GM18870 (cell line): ENCODE results near the gene RCAN2.

ENCODE experiments used
- ATAC-seq: cut with Tn5 transposase; IDR thresholded peaks from one replicate; pipeline ENCODE4 v1.9.1; 2021; ENCODE audit warnings: moderate library complexity; ENCODE audit not compliant: unreplicated experiment

The RCAN2 gene

DNA sequence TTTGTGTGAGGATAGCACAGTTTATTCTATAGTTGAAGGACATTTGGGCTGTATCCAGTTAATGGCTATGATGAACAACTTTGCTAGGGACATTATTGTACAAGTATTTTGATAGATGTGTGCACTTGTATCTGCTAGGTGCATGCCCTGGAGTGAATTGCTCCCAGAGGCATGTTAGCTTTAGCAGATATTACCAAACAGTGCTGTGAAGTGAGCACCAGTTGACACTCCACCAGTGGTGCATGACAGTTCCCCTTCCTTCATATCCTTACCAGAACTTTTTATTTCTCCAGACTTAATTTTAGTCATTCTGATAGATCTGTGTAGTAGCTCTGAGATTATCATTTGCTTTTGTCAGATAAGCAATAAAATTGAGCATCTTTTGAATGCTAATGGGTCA, 271.6 kb downstream of the RCAN2 start:
- no peak for ATAC-seq

- ATAC-seq = no peak
Observed at GRCh38 chr6:46218457-46218856, 272.8 kb downstream of the RCAN2 start.

GRCh38 chr6:46217671-46218131, 273.5 kb downstream of the RCAN2 start:
- peak; percentile 63 for ATAC-seq

DNA sequence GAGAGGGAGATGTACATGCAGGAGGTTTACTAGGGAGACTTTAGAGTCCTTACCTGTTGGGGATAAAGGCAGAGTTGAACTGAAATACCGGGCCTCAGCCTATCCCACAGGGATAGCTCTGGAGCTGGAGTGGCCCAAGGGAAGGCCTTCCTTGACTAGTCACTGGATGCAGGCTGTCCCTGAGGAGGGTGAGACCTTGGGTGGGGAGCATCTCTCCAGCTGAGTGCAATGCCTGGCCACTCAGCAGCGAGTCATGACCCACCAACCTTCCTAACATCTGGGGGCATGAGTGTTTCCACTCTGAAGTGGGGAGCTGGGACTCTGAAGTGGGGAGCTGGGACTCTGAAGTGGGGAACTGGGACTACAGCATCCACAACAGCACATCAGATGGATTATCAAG, 274.4 kb downstream of the RCAN2 start:
- no peak for ATAC-seq

DNA sequence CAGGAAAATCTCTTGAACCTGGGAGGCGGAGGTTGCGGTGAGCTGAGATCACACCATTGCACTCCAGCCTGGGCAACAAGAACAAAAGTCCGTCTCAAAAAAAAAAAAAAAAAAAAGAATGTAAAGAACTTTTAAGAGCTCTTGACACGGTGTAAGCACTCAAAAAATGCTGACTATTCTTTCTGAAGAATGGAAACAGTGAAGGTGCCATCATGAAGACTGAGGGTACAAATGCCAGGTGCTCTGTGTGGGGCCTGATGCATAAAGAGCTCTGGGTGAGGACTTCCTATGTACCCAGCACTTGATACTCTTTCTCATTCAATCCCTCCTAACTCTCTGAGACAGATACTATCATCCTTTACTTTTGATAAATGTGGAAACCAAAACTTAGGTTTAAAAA, 275.5 kb downstream of the RCAN2 start:
- ATAC-seq = no peak

DNA sequence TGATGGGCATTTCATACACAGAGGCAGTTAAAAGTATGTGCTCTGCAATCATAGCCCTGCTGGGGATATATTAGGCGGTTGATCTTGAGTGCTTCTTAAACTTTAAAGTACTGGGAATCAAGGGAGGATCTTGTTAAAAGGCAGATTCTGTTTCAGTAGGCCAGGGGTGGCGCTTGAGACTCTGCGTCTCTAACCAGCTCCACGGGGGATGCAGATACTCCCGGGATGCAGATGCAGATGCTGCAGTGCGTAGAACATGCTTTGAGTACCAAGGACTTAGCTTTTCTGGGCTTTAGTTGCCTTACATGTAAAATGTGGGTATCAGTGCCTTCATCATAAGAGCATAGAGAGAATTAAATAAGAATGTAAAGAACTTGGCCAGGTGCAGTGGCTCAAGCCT, 276.0 kb downstream of the RCAN2 start:
- no peak for ATAC-seq

DNA sequence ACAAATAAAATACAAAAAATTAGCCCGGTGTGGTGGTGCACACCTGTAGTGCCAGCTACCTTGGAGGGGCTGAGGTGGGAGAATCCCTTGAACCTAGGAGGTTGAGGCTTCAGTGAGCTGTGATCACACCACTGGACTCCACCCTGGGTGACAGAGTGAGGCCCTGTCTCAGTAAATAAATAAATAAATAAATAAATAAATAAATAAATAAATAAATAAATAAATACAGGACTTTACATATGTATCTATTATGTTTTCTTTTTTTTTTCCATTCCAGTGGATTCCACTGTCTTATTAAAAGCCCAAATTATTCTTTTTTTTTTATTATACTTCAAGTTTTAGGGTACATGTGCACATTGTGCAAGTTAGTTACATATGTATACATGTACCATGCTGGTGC, 279.3 kb downstream of the RCAN2 start:
- no peak for ATAC-seq

DNA sequence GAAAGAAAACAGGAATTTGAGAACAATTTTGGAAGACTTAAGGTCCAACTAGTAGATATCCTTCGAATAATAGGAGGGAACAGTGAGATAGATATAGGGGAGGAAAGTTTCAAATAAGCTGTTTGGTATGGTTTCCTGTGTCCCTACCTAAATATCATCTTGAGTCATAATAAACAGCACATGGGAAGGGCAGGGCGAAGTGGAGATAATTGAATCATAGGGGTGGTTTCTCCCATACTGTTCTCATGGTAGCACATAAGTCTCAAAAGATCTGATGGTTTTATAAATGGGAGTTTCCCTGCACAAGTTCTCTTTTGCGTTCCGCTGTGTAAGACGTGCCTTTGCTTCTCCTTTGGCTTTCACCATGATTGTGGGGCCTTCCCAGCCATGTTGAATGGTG, 281.0 kb downstream of the RCAN2 start:
- no peak for ATAC-seq

DNA sequence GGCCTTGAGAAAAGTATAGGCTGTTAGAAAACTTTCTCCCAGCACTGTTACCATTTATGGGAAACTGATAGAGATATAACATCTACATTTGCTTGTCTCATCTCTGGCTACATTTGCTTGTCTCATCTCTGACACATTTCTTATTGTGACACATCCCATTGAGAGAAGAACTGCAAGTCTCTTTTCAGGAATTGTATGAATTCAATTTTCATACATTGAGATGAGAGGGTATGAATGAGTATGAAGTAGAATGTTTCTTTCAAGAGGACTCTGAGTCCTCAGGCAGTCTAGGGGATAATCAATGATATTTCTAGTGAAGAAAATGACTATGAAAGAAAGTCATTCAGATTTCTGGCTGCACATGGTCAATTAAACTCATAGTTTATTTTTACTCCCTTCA, 282.9 kb downstream of the RCAN2 start:
- no peak for ATAC-seq

- no peak for ATAC-seq
Observed at GRCh38 chr6:46207174-46207573, 284.1 kb downstream of the RCAN2 start.

- no peak for ATAC-seq
Observed at GRCh38 chr6:46204880-46205650, 286.2 kb downstream of the RCAN2 start.

DNA sequence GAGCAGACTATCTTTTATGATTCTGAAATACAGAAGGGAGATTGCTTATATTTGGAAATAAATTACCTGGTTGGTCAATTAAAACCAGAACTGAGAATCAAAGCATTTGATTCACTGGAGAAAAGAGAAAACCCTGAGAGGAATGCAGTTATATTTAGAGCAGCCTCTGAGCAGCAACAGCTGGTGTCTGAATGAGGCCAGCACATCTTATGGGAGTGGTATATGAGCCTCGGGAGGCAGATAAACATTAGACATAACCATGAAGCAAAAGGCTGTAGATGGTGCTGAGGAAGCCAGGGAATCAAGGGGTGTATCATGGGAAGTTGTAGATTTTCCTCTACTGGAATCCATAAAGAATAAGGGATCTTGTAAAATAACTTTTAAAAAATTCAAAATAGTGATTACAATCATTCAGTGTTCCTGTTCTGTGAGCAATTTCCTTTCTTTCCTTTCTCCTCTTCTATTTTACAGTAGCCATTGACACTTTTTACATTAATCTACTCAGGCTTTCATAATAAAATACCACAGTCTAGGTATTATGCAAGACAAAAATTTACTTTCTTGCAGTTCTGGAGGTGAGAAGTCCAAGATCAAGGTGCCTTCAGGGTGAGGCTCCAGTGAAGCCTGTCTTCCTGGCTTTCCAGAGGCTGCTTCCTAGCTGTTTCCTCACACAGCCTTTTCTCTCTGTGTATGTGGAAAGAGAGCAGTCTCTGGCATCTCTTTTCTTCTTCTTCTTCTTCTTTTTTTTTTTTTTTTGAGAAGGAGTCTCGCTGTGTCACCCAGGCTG, 287.7 kb downstream of the RCAN2 start:
- no peak for ATAC-seq

DNA sequence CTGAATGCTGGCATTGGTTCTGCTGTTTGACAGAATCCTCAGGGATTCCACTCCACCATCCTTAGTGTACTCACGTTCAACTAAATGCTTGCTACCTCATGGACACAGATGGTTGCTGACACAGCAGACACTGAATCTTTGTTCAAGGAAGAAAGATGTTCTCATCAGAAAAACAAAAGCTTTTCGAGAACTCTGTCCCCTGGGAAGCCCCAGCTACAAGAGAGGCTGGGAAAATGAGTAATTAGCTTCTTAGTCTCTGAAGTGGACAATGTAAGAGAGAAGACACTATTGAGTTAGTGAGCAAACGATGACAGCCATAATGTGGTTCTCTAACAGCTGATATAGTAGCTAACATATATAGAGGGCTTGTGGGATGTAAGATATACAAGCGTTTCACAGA, 289.5 kb downstream of the RCAN2 start:
- ATAC-seq = no peak

- ATAC-seq = no peak
Observed at GRCh38 chr6:46199387-46199786, 291.9 kb downstream of the RCAN2 start.

GRCh38 chr6:46191961-46192360, 299.3 kb downstream of the RCAN2 start:
- ATAC-seq = no peak

DNA sequence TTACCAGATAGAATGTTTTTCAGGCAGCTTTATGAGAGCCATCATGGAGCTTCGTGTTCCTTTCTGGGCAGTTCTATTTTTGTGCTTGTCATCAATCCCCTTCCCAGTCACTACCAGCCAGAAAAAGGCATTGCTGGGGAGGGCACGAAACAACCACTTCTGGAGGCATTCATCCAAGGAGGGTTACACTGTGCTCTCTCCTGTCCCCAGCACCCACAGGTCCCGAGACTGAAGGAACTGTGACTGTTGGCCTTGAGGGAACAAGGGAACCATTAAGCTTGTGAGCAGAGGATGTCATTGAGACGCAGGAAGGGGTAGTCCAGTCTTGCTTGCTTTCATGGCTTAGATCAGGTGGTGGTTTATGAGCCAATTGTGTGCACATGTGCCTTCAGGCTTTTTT, 300.4 kb downstream of the RCAN2 start:
- no peak for ATAC-seq

DNA sequence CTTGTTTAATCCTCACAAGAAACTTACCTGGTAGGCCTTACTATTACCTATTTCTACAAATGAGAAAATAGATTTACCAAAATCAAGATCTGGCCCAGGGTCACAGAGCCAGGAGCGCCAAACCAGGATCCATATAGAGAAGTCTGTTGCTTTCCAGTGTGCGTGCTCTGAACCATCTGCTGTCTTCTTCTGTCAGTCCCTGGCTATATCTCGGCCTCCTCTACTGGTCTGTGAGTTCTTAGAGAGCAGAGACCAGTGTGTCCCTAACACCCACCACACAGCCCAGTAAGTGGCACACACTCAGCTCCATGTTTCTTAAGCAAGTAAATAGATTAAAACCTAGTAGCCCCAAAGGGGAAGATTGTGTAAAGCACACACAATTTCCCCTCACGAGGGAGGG, 301.5 kb downstream of the RCAN2 start:
- ATAC-seq = no peak

GRCh38 chr6:46186583-46186982, 304.7 kb downstream of the RCAN2 start:
- no peak for ATAC-seq

GRCh38 chr6:46184114-46184513, 307.1 kb downstream of the RCAN2 start:
- no peak for ATAC-seq

DNA sequence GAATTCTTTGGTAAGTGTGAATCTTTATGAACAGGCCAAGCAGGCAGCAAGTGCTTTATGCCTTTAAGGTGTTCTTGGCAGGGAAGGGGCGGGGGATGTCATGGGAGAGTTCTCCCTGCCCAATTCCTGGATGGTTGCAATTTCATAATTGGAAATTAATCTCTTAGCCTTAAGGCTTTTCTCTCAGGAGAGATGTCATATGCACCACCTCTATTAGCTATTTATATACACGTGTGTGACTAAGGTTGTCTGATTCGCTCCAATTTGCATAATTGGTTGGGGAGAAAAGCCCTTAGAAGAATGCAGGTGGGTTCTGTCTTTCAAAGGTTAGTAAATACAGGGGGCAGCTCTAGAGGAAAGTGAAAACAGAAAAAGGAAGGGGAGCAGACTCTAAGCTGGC, 315.3 kb downstream of the RCAN2 start:
- ATAC-seq = no peak

DNA sequence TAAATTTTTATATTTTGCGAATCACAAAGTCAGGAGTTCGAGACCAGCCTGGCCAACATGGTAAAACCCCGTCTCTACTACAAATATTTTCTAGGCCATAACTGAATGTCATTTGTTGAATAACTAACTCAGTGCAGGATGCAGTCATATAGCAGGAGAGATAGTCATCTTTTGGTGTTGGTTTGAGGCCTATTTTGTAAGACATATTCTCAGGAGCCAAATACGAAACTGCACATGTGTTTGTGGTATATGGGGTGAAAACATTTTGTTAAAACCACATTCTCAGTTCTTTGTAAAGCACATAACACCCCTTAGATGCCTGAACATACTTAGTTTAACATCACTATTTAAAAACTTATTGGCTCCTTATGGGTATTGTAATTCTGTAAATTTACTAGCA, 315.8 kb downstream of the RCAN2 start:
- peak; percentile 92 for ATAC-seq

DNA sequence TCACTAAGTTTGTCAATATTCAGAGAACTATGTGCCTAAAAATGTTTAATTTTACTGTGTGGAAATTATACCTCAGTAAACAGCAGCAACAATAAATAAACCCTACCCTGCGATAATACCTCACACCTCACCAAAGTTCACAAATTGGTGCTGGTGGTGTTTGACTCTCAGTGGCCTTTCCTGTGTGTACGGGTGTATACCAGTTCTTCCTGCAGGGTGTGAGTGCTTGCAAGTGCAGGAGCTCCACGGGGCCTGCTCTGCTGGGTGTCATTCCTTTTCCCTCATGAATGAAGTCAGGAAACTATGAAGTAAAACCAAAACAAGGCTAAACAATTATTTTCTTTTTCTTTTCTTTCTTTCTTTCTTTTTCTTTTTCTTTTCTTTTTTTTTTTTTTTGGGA, 316.3 kb downstream of the RCAN2 start:
- no peak for ATAC-seq
